HuH-7 (cell line): ENCODE results near the gene EFCAB6.
A peak's percentile ranks its signal among the peaks of the same experiment; 100 is the strongest.

Experiments
- DNase-seq: peaks from one replicate; pipeline ENCODE4 v3.0.0; 2011; ENCODE audit warnings: low spot score

EFCAB6 gene

DNA sequence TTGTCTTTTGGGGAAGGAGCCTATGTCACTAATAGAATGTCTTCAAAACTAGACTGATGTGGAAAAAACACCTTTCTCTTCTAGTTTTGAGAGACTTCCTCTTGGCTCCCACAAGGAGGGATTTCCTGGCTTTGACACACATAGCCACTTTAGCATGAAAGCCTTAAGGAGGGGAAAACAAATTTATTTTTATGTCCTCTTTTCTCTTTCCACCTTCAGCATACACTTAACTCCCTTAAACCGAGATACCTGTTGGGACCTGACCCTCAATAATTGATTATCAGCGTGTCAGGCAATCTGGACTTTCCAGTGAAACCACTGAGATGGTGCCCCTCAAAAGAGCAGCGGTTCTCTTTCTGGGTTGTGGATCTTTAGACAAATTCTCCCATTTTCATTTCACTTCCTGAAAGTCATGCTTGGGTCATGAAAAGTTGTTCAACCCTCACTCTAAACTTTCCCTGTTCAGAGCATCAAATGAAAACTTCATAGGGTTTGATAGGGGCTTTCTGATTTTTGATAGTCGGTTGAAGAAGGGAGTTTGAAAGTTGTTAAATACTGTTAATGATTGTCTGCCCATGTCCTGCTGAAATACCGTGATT is 9.1 kb downstream of the EFCAB6 start:
- DNase-seq = no peak

DNA sequence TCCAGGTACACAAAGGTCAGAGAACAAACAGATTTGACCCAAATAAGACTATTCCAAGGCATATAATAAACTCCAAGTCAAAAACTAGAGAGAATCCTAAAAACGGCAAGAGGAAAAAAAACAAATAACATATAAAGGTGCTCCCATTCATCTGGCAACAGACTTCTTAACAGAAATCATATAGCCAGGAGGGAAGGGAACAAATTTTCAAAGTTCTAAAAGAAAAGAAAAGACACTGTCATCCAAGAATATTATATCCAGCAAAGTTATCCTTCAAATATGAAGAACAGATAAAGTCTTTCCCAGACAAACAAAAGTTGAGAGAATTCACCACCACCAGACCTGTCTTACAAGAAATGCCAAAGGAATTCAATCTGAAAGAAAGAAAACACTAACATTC is 11.1 kb downstream of the EFCAB6 start:
- DNase-seq = no peak

DNA sequence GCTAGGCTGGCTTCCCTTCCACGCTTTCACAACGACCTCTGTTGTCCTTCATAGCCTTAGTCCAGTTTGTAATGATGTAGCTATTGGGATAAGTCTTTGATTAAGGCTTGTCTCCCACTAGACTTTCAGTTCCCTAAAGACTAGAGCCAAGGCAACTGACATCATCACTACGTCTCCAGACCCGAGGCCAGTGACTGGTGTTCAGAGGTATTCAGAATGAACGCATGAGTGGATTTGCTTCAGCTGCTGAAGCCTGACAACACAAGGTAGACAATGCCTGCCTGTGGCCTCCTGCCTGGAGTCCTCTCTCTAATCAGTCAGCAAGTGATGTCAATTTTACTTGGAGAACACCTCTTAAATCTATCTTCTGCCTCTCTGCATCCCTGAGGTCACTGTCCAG is 13.6 kb downstream of the EFCAB6 start:
- DNase-seq = no peak

DNA sequence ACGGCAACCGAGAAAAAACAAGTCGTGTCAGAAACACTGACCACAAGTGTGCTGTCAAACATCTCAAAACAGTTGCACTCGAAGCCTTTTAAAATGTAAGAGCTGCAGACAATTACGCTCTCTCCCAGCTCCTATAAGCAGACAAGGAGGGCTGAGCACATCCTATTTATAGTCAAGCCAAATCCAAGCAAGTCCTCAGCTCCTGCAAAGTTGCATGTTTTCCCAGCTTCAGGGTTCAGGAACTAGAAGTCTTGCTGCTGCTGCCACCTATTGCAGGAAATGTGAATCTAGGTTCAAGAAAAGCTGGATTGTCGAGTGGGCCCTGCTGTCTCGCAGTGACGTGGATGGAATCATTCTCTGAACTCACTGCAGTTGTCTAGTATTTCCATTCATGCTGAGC is 15.5 kb downstream of the EFCAB6 start:
- peak; percentile 17 for DNase-seq

DNA sequence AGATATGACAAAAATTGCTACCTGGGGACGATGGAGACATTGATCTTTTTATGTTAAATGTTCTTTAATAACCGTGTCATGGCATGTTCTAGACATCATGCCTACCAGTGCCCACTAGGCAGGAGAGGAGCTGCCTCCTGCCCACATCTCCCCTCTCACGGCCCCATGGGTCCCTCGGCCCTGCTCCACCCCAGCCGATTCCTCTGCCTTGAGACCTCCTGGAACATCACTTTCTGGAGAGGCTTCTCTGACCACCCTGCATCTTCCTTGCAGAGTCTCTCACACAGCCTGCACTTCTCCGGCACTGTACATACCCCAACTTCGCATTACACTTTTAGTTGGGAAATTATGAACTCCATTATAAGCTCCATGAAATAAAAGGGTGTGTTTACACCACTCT is 16.8 kb downstream of the EFCAB6 start:
- no peak for DNase-seq

DNA sequence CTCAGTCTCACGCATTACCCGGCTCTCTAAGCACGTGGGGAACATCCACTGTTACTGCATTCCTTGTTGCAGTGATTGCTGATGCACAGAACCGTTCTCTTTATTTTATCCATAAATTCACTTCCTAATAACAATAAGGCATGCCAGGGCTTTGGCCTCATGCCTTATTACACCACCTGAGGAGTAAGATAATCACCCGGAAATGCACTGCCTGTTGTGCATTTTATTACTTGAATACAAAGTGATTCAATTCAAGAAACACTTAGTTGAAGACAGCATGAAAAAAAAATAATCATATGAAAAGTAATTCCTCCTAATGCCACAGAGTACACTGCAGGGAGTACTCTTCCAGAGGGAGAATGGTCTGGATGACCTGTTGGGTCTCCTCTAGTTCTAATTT is 19.2 kb downstream of the EFCAB6 start:
- no peak for DNase-seq

DNA sequence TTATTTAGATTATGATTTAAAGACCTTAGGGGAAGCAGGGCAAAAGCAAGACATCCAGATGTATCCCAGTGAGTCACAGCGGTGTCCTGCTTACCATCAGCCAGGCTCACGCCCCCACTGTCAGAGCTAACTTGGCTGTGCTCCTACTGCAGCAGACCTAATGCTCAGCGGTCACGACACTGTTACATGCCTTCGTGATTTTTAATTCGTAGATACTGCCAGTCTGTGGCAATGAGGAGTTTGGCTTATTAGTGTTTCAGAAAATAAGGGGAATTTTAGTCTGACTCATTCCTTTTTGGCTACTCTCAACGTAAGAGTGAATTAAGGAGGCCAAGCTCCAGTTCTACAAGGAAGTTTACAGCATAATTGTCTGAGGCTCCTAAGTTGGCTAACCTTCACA is 22.7 kb downstream of the EFCAB6 start:
- DNase-seq = no peak

DNA sequence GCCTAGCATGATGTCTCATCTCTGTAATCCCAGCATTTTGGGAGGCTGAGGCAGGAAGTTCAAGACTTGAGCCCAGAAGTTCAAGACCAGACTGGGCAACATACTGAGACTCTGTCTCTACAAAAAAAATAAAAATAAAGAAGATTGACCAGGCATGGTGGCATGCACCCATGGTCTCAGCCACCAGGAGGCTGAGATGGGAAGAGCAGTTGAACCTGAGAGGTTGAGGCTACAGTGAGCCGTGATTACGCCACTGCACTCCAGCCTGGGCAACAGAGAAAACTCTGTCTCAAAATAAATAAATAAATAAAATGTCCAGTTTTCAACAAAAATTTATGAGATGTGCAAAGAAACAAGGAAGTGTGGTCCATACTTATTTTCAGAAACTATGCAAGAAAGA is 28.3 kb downstream of the EFCAB6 start:
- no peak for DNase-seq

DNA sequence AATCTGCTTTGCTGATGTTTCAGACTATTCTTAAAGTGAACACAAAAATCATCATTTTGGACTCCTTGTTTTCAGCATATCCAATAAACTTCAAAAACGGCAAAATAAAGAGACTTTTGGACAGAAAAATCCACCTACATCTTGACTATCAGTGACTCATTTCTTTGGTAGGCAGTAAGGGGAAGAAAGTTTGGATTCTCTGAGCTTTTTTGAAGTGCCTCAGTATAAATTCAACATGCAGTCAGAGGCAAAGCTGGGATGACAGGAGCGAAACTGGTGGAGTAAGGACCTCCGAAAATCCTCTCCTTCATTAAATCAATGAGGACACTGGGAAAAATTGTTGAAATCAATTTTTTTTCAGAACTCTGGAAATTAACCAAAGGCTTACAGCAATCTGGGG is 29.7 kb downstream of the EFCAB6 start:
- DNase-seq = no peak

DNA sequence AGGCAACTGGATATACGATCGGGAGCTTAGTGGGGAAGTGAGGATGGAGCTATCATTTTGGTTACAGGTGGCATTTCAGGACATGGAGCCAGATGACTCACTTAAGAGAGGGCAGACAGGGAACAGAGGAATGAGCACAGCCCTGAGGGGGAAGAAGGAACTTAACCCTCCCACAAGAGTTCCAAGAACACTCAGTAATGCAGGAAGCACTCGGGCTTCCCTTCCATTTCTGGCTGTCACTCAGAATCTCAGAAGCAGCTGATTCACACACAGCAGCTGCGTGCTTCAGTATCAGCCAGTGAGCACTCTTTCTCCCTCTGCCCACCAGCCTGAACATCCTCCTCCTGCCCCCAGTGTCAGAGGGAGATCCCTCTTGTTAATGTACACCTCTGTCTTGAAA is 34.8 kb downstream of the EFCAB6 start:
- no peak for DNase-seq

DNA sequence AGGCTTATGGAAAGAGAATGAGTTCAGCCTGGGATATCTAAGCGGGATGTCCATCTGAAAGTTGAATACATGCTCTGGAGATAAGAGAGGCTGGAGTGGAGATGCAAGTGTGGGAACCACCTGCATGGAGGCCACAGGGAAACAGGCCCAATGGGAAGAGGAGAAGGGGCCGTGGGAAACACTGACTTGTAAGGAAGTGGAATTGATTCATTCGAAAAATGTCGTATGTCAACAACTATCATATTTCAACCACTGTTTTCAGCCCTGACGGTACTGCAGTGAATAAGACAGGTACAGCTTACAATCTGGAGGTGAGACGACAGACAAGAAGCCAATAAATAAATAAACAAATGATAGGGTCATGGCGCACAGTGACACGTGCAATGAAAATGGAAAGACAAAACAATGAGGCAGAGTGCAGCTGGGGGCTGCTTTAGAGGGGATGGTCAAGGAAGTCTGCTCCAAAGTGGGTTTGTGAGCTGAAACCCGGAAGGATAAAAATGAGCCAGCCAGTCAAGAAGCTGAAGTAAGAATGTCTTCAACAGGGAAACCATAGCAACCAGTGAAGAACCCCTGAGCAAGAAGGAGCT is 35.9 kb downstream of the EFCAB6 start:
- no peak for DNase-seq

DNA sequence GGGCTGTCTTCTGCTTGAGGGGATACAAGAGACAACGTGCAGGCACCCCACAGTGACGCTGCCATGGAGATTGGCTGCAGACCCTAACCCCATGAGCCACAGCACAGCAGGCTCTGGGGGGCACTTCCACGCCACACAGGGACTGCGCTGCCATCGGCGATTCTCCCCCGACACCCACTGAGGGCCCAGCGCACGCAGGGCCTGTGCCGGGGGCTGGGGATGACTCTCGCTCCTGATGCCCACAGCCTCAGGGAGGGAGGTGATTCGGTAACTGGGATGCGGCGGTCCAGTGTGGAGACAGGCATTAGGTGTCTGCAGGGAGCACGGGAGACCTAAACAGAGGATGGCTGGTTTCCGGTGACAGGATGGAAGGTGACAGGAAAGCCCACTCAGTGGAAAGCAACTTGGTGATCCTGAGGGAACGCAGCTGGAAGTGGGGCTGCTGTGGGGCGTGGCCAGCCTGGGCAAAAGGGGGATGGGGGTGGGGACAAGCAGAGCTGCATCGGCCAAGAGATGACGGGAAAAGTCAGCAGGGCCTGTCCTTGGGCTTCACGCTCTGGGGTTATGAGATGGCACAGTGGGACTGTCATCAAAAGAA is 37.7 kb downstream of the EFCAB6 start:
- no peak for DNase-seq

DNA sequence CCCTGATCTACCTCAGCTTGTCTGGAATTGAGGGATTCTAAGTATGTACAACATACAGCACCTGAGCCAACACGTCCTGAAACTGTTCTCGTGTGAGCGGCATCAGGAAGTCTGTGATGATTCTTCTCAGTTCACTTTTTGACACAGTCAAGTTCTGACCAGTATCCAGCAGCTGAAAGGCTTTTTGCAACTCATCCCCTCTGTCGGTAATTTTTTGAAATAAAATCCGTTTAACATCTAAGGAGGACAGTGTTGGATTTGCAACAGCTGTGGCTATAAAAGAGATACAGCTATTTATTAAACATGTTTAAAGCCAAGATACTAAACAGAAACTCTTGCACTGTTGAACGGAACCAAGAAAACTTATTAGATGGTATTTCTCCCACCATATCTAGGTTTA is 39.3 kb downstream of the EFCAB6 start:
- no peak for DNase-seq

DNA sequence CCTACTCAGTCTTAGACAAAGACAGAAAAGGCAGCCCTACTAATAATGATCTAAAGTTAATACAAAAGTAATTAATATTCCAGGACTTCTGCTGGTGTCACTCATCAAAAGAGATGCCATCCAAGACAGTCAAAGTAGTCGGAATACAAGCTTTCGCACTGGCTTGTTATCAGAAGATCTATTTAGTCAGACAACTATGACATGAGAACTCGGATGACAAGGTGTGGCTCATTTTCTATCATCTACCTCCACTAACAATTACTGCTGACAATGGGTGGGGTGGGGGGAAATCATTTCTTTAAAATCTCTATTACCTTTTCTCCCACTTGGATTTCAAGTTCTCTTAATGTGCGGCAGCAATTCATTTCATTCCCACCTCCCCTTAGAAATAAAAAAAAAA is 56.7 kb downstream of the EFCAB6 start:
- no peak for DNase-seq

DNA sequence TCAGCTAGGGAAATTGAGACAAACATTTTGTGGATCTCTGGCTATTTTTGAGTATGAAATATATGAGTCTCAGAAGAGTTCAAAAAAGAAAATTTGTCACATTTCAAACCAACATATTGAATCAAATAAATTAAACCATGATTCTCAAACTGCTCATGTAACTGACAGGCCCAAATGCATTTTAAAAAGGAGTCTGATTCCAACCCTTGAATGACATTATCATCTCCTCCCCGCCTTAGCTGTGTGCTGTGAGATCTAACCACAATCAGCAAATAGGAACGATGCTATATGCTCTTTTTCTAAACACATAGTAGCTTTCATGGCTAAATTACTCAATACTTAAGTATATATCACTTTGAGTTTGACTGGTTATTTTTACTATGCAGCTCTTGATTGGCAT is 57.1 kb downstream of the EFCAB6 start:
- no peak for DNase-seq

DNA sequence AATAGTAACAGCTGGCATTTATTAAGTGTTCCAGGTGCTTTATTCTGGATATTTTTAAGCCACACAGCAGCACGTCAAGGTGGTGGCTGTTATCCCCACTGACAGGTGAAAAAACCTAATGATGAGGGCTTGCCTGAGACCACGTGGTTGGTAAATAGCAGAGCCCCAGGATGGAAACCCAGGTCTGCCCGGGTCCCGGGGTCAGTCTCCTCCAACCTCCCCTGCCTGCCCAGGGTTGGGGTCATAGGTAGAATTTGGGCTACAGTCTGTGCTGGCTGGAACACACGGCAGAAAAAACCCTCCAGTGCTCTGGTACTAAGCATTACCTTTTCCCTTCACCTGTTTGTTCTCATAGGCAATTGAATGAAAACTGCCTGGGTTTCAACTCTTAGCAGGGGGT is 57.9 kb downstream of the EFCAB6 start:
- DNase-seq = no peak

DNA sequence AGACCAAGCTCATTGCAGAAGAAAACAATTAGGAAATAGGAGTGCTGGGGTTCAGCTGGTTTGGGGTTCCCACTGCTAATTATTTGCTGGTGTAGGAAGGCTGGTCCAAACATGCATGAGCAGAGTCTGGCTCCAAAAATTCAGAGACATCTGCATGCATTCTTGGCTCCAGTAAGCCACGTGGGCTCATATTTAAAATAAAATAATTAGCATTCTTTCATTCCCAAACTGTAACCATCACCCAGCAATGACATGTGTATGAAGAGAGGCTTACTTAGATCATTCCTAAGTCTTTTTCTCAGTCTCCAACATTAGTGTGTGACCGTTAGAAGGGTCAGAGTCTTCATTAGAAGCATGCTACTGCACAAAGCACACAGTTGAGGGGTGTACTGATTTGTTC is 58.4 kb downstream of the EFCAB6 start:
- no peak for DNase-seq

DNA sequence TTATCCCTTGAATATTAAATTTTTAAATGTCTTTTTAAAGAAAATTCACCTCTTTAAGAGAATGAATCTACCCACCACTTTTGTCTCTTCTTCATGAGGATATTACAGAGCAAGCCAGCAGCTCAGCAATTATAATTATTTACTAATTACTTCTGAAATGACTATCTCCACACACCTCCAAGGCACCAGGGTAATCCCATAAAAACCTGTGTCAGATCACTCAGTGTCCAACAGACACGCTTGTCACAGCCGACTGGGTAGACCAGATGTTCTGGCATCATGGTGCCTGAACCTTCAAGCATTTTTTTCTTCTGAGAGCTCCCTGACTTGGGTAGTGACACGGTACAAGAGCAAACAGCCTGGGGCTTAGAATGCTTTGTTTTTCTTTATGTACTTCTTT is 61.4 kb downstream of the EFCAB6 start:
- no peak for DNase-seq

DNA sequence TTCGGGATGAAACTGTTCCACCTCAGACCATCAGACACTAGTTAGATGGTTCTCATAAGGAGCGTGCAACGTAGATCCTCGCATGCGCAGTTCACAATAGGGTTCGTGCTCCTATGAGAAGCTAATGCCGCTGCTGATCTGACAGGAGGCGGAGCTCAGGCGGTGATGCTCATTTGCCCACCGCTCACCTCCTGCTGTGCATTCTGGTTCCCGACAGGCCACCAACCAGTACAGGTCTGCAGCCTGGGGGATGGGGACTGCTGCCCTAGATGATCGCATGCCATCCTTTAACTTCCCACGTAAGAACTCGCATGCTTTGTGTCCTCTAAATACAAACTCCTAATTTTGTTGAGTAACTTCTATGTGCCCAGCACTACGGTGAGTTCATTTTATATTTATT is 62.6 kb downstream of the EFCAB6 start:
- DNase-seq = no peak

DNA sequence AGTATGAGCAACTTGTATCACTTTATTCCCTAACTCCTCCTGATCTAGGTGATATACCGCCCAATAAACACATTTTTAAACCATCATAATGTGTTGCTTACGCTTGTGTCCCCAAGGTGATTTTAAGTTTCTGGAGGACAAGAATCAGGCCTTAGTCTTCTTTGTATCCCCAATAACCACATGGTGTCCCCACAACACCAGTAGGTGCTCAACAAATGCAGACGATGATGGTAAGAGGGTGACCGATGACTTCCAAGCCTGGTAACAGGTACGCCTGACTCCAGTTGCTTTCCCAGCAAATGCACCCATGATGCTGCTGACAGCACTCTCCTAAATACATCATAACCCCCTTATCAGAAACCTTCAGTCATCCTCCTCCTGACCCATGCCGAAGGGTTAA is 64.2 kb downstream of the EFCAB6 start:
- DNase-seq = no peak

DNA sequence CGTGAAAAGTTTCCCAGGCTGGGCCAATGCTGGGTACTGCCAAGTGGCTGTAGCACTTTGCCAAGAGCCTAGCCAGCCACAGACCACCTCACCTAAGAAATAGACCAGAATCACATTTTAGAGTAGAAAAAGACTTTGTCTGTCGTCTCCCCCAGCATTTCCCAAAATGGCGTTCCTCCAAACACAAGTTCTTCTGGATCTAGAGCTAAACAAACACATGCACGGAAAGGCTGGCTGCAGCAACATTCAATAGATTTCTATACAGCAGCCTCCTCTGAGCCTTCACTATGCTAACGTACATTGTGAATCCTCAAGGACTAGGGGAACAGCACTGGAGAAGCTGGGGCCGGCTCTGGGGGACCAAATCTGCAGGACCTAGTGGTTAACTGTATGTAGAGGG is 65.0 kb downstream of the EFCAB6 start:
- no peak for DNase-seq

DNA sequence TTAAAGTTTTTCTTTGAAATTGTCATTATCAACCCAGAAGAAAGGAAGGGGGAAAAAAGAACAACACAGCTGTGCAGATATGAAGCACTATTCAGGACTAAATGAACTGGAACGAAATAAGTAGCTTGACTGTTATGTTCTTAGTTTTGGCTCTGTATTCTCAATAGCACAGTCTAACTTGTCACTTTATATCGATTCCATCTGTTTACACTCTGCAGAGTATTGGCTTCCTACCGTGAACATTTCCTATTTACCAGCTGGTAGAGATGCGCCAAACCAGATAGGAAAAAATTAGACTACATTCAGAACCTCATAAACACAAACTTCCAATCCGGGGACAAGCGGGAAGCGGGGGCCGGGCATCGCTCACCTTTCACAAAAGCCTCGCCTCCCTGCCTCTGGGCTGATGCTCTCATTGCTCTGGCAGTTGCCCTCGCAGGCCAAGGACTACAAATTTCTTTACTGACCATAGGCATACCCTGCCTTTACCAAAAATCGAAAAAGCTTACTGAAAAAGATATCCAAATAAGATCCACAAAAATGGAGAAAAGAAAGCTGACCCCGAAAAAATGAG is 66.2 kb downstream of the EFCAB6 start:
- no peak for DNase-seq

DNA sequence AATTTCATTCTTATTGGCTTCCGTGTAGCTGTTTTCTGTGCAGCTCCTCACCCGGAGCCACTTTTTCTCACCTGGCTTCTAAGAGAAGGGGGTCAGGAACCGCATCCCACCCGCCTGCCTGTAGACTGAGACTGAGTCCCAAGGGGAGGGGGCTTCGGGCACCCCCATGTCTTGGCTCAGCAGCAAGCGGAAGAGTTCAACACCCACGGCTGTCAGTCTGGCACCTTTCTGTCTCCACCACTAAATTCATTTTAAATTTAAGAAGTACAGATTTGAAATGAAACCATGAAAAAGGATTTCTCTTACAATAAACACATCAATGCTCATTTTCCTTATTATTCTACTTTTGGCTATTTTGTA is 66.7 kb downstream of the EFCAB6 start:
- no peak for DNase-seq
